ENCODE results near the gene DDAH1. TPM values are rescaled to one million over a fixed set of nuclear protein-coding genes. Genes with fewer than 3 reads are reported as not detected.
A peak's percentile ranks its signal among the peaks of the same experiment; 100 is the strongest.

DDAH1 gene
- total and polyA plus RNA-seq, 4 donors: 25.8 to 42.7 (median 31.7) TPM

DNA sequence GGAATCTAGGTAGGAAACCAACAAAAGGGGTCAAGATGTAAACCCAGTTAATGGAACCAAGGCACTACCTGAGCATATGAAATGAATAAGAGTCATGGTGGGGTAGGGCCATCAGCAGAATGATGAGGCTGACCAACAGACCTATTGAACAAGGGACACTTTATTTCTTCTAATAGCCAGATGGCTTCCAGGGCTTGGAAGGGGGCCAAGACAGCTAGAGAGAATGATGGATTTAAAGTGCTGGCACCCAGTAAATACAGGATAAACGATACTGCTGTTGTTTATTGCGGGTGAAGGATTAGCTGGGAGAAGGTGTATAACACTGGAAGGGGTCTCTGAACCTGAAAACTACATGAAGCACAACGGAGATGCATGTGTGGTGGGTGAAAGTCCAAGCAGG is 15.6 kb downstream of the DDAH1 start:
- Histone ChIP-seq H3K9ac (ENCODE audit: low read depth in 1 of 2, low read length in 2 of 2) (no peak overlapping the region), H3K27me3 (ENCODE audit: control insufficient read depth in 4 of 4, insufficient read depth in 4 of 4, low read length in 3 of 4) (no peaks in the 10 kb centered on the region), H3K36me3 (ENCODE audit: control insufficient read depth in 4 of 4, insufficient read depth in 3 of 4, low read depth in 1 of 4, low read length in 3 of 4) (no peaks in the 10 kb centered on the region), H3K4me1 (ENCODE audit: control insufficient read depth in 4 of 4, insufficient read depth in 4 of 4, low read length in 3 of 4) (peaks cover 9 to 56% (median 44%) of the 10 kb centered on the region in 4 donors), H3K4me3 (ENCODE audit: low read depth in 1 of 3, low read length in 3 of 3) (no peak overlapping the region), H3K9me3 (ENCODE audit: control insufficient read depth in 4 of 4, low read length in 3 of 4) (no peaks in the 10 kb centered on the region), H3K27ac (ENCODE audit: low read depth in 1 of 2, low read length in 2 of 2) (peak overlapping the region; percentile 23 to 35)
- DNase-seq (ENCODE audit: low spot score): no peak
- 52% methylated on average over 3 of the region's 3 CpGs for WGBS
- no peak for TF ChIP-seq JUND (IDR thresholded peaks at IDR 0.05)

DNA sequence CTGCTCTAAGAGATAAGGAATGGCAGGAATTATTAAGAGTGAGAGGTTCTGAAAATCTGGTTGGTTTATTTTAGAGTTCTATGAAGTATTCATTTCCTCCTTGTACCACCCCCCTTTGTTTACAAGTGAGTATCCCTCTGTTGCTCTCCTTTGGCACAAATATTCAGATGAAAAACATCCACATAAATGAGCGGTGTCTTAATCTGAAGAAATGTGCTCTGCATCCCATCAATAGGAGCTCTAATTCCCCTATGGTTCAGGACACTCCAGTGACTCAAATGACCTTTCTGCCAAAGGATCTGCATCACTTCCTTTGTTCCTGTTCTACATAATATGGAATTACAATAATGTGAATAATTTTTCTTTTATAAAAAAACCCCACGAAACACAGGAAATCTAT is 16.6 kb downstream of the DDAH1 start:
- H3K4me3 ChIP-seq (ENCODE audit: low read depth in 1 of 3, low read length in 3 of 3): no peak overlapping the region
- no peaks in the 10 kb centered on the region for H3K36me3 ChIP-seq (ENCODE audit: control insufficient read depth in 4 of 4, insufficient read depth in 3 of 4, low read depth in 1 of 4, low read length in 3 of 4)
- no peak for DNase-seq (ENCODE audit: low spot score)
- peak overlapping the region; percentile 68 to 69 for H3K27ac ChIP-seq (ENCODE audit: low read depth in 1 of 2, low read length in 2 of 2)
- peaks cover 6 to 47% (median 35%) of the 10 kb centered on the region in 4 donors for H3K4me1 ChIP-seq (ENCODE audit: control insufficient read depth in 4 of 4, insufficient read depth in 4 of 4, low read length in 3 of 4)
- no peaks in the 10 kb centered on the region for H3K27me3 ChIP-seq (ENCODE audit: control insufficient read depth in 4 of 4, insufficient read depth in 4 of 4, low read length in 3 of 4)
- no peaks in the 10 kb centered on the region for H3K9me3 ChIP-seq (ENCODE audit: control insufficient read depth in 4 of 4, low read length in 3 of 4)
- TF ChIP-seq EGR1 (IDR thresholded peaks at IDR 0.05; ENCODE audit: low read depth in 2 of 2) (no peak), TAF1 (conservative IDR thresholded peaks at IDR 0.05) (no peak), GABPA (IDR thresholded peaks at IDR 0.05 in 1 of 2, conservative IDR thresholded peaks at IDR 0.05 in 1 of 2) (no peak), HNF4G (IDR thresholded peaks at IDR 0.05) (no peak), HNF4A (conservative IDR thresholded peaks at IDR 0.05) (no peak), SP1 (IDR thresholded peaks at IDR 0.05) (peak; percentile 25), RAD21 (IDR thresholded peaks at IDR 0.05) (peak in 1 of 2 donors; percentile 13), FOXA2 (IDR thresholded peaks at IDR 0.05) (no peak), NR2F2 (IDR thresholded peaks at IDR 0.05) (peak; percentile 85), YY1 (IDR thresholded peaks at IDR 0.05) (no peak), JUND (IDR thresholded peaks at IDR 0.05) (no peak), RXRA (IDR thresholded peaks at IDR 0.05) (peak; percentile 11 to 25), FOXA1 (IDR thresholded peaks at IDR 0.05) (no peak)
- TF ChIP-seq, protein P1, sequence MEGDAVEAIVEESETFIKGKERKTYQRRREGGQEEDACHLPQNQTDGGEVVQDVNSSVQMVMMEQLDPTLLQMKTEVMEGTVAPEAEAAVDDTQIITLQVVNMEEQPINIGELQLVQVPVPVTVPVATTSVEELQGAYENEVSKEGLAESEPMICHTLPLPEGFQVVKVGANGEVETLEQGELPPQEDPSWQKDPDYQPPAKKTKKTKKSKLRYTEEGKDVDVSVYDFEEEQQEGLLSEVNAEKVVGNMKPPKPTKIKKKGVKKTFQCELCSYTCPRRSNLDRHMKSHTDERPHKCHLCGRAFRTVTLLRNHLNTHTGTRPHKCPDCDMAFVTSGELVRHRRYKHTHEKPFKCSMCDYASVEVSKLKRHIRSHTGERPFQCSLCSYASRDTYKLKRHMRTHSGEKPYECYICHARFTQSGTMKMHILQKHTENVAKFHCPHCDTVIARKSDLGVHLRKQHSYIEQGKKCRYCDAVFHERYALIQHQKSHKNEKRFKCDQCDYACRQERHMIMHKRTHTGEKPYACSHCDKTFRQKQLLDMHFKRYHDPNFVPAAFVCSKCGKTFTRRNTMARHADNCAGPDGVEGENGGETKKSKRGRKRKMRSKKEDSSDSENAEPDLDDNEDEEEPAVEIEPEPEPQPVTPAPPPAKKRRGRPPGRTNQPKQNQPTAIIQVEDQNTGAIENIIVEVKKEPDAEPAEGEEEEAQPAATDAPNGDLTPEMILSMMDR (IDR thresholded peaks at IDR 0.05; ENCODE audit: low read depth, low read length, missing input control): no peak
- TF ChIP-seq, protein P2, sequence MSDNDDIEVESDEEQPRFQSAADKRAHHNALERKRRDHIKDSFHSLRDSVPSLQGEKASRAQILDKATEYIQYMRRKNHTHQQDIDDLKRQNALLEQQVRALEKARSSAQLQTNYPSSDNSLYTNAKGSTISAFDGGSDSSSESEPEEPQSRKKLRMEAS (IDR thresholded peaks at IDR 0.05): no peak
- TF ChIP-seq, protein P3, sequence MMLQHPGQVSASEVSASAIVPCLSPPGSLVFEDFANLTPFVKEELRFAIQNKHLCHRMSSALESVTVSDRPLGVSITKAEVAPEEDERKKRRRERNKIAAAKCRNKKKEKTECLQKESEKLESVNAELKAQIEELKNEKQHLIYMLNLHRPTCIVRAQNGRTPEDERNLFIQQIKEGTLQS (IDR thresholded peaks at IDR 0.05): no peak
- TF ChIP-seq, protein P4, sequence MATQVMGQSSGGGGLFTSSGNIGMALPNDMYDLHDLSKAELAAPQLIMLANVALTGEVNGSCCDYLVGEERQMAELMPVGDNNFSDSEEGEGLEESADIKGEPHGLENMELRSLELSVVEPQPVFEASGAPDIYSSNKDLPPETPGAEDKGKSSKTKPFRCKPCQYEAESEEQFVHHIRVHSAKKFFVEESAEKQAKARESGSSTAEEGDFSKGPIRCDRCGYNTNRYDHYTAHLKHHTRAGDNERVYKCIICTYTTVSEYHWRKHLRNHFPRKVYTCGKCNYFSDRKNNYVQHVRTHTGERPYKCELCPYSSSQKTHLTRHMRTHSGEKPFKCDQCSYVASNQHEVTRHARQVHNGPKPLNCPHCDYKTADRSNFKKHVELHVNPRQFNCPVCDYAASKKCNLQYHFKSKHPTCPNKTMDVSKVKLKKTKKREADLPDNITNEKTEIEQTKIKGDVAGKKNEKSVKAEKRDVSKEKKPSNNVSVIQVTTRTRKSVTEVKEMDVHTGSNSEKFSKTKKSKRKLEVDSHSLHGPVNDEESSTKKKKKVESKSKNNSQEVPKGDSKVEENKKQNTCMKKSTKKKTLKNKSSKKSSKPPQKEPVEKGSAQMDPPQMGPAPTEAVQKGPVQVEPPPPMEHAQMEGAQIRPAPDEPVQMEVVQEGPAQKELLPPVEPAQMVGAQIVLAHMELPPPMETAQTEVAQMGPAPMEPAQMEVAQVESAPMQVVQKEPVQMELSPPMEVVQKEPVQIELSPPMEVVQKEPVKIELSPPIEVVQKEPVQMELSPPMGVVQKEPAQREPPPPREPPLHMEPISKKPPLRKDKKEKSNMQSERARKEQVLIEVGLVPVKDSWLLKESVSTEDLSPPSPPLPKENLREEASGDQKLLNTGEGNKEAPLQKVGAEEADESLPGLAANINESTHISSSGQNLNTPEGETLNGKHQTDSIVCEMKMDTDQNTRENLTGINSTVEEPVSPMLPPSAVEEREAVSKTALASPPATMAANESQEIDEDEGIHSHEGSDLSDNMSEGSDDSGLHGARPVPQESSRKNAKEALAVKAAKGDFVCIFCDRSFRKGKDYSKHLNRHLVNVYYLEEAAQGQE (IDR thresholded peaks at IDR 0.05): no peak
- TF ChIP-seq, protein P5, sequence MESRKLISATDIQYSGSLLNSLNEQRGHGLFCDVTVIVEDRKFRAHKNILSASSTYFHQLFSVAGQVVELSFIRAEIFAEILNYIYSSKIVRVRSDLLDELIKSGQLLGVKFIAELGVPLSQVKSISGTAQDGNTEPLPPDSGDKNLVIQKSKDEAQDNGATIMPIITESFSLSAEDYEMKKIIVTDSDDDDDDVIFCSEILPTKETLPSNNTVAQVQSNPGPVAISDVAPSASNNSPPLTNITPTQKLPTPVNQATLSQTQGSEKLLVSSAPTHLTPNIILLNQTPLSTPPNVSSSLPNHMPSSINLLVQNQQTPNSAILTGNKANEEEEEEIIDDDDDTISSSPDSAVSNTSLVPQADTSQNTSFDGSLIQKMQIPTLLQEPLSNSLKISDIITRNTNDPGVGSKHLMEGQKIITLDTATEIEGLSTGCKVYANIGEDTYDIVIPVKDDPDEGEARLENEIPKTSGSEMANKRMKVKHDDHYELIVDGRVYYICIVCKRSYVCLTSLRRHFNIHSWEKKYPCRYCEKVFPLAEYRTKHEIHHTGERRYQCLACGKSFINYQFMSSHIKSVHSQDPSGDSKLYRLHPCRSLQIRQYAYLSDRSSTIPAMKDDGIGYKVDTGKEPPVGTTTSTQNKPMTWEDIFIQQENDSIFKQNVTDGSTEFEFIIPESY (IDR thresholded peaks at IDR 0.05): no peak
- H3K9ac ChIP-seq (ENCODE audit: low read depth in 1 of 2, low read length in 2 of 2): no peak overlapping the region
- WGBS: 80% methylated on average over 2 of the region's 2 CpGs
